WTC11 (cell line): ENCODE measurements around the gene CD69. TPM values are rescaled to one million over a fixed set of nuclear protein-coding genes. Genes with fewer than 3 reads are reported as not detected.

ENCODE experiments used
- ATAC-seq: fragments of 200-7000 bp; cut with Tn5 transposase; 2 replicates; pipeline ENCODE4 v1.10.0; 2021; ENCODE audit warnings: mild to moderate bottlenecking, moderate library complexity
- CTCF ChIA-PET: fragments of 300-600 bp; sonication (Branson Sonifier 250); formaldehyde crosslinking; loops from one replicate; lab custom pipeline; 2021; ENCODE audit warnings: antibody characterized with exemption; lab: Charles Lee
- POLR2A ChIA-PET: fragments of 350-600 bp; sonication (Branson Sonifier 250); formaldehyde crosslinking; loops from one replicate; lab custom pipeline; 2021; ENCODE audit warnings: antibody characterized with exemption; lab: Charles Lee
- DNase-seq: peaks from one replicate; pipeline ENCODE4 v3.0.0; 2021; ENCODE audit warnings: low spot score
- H3K27ac Mint-ChIP-seq: 2 replicates; pipeline ENCODE4 v1.8.0; 2021; ENCODE audit warnings: mixed read lengths
- H3K27me3 Mint-ChIP-seq: 2 replicates; pipeline ENCODE4 v1.8.0; 2021; ENCODE audit warnings: low read depth, mild to moderate bottlenecking, moderate library complexity, mixed read lengths
- H3K36me3 Mint-ChIP-seq: 2 replicates; pipeline ENCODE4 v1.8.0; 2021; ENCODE audit warnings: mixed read lengths
- H3K4me1 Mint-ChIP-seq: 2 replicates; pipeline ENCODE4 v1.8.0; 2022; ENCODE audit warnings: mixed read lengths
- H3K4me3 Mint-ChIP-seq: 2 replicates; pipeline ENCODE4 v1.8.0; 2021; ENCODE audit warnings: mild to moderate bottlenecking, moderate library complexity, mixed read lengths
- H3K9me3 Mint-ChIP-seq: 2 replicates; pipeline ENCODE4 v1.8.0; 2021; ENCODE audit warnings: mixed read lengths
- FOXK1 ChIP-seq: sonication (generic); formaldehyde crosslinking; IDR thresholded peaks from 2 replicates; pipeline ENCODE4 v1.8.0; 2022; ENCODE audit warnings: mild to moderate bottlenecking, moderate library complexity, missing genetic modification reagents
- MYBL2 ChIP-seq: sonication (generic); formaldehyde crosslinking; IDR thresholded peaks from 2 replicates; pipeline ENCODE4 v1.8.1; 2023; ENCODE audit warnings: mild to moderate bottlenecking, moderate library complexity, missing genetic modification reagents
- PREB ChIP-seq: sonication (generic); formaldehyde crosslinking; IDR thresholded peaks from 2 replicates; pipeline ENCODE4 v1.8.1; 2022; ENCODE audit warnings: mild to moderate bottlenecking, missing genetic modification reagents, moderate library complexity, borderline replicate concordance
- RORB ChIP-seq: fragments of 250-450 bp; sonication (Bioruptor Pico); IDR thresholded peaks from 2 replicates; pipeline ENCODE4 v1.9.0; 2021; ENCODE audit warnings: mild to moderate bottlenecking
- SMAD4 ChIP-seq: sonication (generic); formaldehyde crosslinking; IDR thresholded peaks from 2 replicates; pipeline ENCODE4 v1.8.0; 2022; ENCODE audit warnings: mild to moderate bottlenecking, missing genetic modification reagents
- SP1 ChIP-seq: sonication (generic); formaldehyde crosslinking; conservative IDR thresholded peaks from 2 replicates; pipeline ENCODE4 v1.8.1; 2022; ENCODE audit warnings: missing genetic modification reagents
- ZBTB21 ChIP-seq: sonication (generic); formaldehyde crosslinking; IDR thresholded peaks from 2 replicates; pipeline ENCODE4 v1.8.1; 2023; ENCODE audit warnings: mild to moderate bottlenecking, missing genetic modification reagents, borderline replicate concordance
- total RNA-seq: library from RNA; stranded (reverse); gene quantifications from 3 replicates; pipeline ENCODE4 v1.2.3, GENCODE V29; 2021
- TF ChIP-seq, protein P1 (sequence below): sonication (generic); formaldehyde crosslinking; IDR thresholded peaks from 2 replicates; pipeline ENCODE4 v1.8.1; 2023; ENCODE audit warnings: mild to moderate bottlenecking, missing genetic modification reagents
- TF ChIP-seq, protein P2 (sequence below): fragments of 250-450 bp; sonication (Bioruptor Pico); IDR thresholded peaks from 2 replicates; pipeline ENCODE4 v2.1.2; 2022; ENCODE audit warnings: mild to moderate bottlenecking, moderate library complexity
- TF ChIP-seq, protein P3 (sequence below): fragments of 200-600 bp; IDR thresholded peaks from 2 replicates; pipeline ENCODE4 v1.8.0; 2022; ENCODE audit warnings: antibody characterized with exemption
- TF ChIP-seq, protein P4 (sequence below): fragments of 250-450 bp; sonication (Bioruptor Pico); IDR thresholded peaks from 2 replicates; pipeline ENCODE4 v1.9.0; 2021; ENCODE audit warnings: mild to moderate bottlenecking, borderline replicate concordance

The CD69 gene
- total RNA-seq, 1 experiment from 2014 or later, result 0.42 TPM

GRCh38 chr12:9729082-9729481, 31.6 kb downstream of the CD69 start (continued):
- TF ChIP-seq, protein P1, sequence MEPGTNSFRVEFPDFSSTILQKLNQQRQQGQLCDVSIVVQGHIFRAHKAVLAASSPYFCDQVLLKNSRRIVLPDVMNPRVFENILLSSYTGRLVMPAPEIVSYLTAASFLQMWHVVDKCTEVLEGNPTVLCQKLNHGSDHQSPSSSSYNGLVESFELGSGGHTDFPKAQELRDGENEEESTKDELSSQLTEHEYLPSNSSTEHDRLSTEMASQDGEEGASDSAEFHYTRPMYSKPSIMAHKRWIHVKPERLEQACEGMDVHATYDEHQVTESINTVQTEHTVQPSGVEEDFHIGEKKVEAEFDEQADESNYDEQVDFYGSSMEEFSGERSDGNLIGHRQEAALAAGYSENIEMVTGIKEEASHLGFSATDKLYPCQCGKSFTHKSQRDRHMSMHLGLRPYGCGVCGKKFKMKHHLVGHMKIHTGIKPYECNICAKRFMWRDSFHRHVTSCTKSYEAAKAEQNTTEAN (CRISPR knock-in tag), result no peak

GRCh38 chr12:9727813-9728212, 32.9 kb downstream of the CD69 start:
- H3K27ac Mint-ChIP-seq, result no peak overlapping the region
- H3K4me1 Mint-ChIP-seq, result no peaks in the 10 kb centered on the region; the same call in 1 of the 2 replicates
- H3K9me3 Mint-ChIP-seq, result no peaks in the 10 kb centered on the region
- ATAC-seq, result no peak
- peaks cover 2% of the 10 kb centered on the region; the same call in 1 of the 2 replicates for H3K27me3 Mint-ChIP-seq
- TF ChIP-seq, protein P2, sequence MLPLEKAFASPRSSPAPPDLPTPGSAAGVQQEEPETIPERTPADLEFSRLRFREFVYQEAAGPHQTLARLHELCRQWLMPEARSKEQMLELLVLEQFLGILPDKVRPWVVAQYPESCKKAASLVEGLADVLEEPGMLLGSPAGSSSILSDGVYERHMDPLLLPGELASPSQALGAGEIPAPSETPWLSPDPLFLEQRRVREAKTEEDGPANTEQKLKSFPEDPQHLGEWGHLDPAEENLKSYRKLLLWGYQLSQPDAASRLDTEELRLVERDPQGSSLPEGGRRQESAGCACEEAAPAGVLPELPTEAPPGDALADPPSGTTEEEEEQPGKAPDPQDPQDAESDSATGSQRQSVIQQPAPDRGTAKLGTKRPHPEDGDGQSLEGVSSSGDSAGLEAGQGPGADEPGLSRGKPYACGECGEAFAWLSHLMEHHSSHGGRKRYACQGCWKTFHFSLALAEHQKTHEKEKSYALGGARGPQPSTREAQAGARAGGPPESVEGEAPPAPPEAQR (CRISPR knock-in tag), result no peak
- TF ChIP-seq, all 79 proteins: peak for 0
- DNase-seq, result no peak
- ChIA-PET CTCF (no interaction called here), POLR2A (no interaction called here)
- H3K4me3 Mint-ChIP-seq, result no peak overlapping the region
- H3K36me3 Mint-ChIP-seq, result no peaks in the 10 kb centered on the region

- TF ChIP-seq RORB (CRISPR knock-in tag) (no peak), SP1 (CRISPR knock-in tag) (no peak), FOXK1 (CRISPR knock-in tag) (no peak), ZBTB21 (CRISPR knock-in tag) (no peak), SMAD4 (CRISPR knock-in tag) (no peak), MYBL2 (CRISPR knock-in tag) (no peak), PREB (no peak)
- TF ChIP-seq, protein P3, sequence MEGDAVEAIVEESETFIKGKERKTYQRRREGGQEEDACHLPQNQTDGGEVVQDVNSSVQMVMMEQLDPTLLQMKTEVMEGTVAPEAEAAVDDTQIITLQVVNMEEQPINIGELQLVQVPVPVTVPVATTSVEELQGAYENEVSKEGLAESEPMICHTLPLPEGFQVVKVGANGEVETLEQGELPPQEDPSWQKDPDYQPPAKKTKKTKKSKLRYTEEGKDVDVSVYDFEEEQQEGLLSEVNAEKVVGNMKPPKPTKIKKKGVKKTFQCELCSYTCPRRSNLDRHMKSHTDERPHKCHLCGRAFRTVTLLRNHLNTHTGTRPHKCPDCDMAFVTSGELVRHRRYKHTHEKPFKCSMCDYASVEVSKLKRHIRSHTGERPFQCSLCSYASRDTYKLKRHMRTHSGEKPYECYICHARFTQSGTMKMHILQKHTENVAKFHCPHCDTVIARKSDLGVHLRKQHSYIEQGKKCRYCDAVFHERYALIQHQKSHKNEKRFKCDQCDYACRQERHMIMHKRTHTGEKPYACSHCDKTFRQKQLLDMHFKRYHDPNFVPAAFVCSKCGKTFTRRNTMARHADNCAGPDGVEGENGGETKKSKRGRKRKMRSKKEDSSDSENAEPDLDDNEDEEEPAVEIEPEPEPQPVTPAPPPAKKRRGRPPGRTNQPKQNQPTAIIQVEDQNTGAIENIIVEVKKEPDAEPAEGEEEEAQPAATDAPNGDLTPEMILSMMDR, result no peak
- TF ChIP-seq, protein P1 (CRISPR knock-in tag), result no peak
- TF ChIP-seq, protein P4, sequence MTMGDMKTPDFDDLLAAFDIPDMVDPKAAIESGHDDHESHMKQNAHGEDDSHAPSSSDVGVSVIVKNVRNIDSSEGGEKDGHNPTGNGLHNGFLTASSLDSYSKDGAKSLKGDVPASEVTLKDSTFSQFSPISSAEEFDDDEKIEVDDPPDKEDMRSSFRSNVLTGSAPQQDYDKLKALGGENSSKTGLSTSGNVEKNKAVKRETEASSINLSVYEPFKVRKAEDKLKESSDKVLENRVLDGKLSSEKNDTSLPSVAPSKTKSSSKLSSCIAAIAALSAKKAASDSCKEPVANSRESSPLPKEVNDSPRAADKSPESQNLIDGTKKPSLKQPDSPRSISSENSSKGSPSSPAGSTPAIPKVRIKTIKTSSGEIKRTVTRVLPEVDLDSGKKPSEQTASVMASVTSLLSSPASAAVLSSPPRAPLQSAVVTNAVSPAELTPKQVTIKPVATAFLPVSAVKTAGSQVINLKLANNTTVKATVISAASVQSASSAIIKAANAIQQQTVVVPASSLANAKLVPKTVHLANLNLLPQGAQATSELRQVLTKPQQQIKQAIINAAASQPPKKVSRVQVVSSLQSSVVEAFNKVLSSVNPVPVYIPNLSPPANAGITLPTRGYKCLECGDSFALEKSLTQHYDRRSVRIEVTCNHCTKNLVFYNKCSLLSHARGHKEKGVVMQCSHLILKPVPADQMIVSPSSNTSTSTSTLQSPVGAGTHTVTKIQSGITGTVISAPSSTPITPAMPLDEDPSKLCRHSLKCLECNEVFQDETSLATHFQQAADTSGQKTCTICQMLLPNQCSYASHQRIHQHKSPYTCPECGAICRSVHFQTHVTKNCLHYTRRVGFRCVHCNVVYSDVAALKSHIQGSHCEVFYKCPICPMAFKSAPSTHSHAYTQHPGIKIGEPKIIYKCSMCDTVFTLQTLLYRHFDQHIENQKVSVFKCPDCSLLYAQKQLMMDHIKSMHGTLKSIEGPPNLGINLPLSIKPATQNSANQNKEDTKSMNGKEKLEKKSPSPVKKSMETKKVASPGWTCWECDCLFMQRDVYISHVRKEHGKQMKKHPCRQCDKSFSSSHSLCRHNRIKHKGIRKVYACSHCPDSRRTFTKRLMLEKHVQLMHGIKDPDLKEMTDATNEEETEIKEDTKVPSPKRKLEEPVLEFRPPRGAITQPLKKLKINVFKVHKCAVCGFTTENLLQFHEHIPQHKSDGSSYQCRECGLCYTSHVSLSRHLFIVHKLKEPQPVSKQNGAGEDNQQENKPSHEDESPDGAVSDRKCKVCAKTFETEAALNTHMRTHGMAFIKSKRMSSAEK (CRISPR knock-in tag), result no peak
- no peaks in the 10 kb centered on the region for H3K9me3 Mint-ChIP-seq
- POLR2A ChIA-PET, result no interaction called here
- ATAC-seq (no peak), DNase-seq (no peak)
- no peaks in the 10 kb centered on the region; the same call in 1 of the 2 replicates for H3K27me3 Mint-ChIP-seq
- no peak overlapping the region for H3K4me3 Mint-ChIP-seq
- no peaks in the 10 kb centered on the region; the same call in 1 of the 2 replicates for H3K4me1 Mint-ChIP-seq
- CTCF ChIA-PET, result interaction anchor here (1.4 to 1.6 kb wide), 2 partner anchors 17 to 18 kb away, joined by 6 to 8 read pairs; no protein-coding TSS in a partner anchor
- no peak overlapping the region for H3K27ac Mint-ChIP-seq
- H3K36me3 Mint-ChIP-seq, result no peaks in the 10 kb centered on the region
Observed at GRCh38 chr12:9725213-9725870, 35.4 kb downstream of the CD69 start.
